HG03571 (cell line): ENCODE data around the gene HOXC4.

ENCODE experiments used
- ATAC-seq: cut with Tn5 transposase; IDR thresholded peaks from one replicate; pipeline ENCODE4 v1.9.1; 2021; ENCODE audit not compliant: unreplicated experiment

HOXC4 gene

DNA sequence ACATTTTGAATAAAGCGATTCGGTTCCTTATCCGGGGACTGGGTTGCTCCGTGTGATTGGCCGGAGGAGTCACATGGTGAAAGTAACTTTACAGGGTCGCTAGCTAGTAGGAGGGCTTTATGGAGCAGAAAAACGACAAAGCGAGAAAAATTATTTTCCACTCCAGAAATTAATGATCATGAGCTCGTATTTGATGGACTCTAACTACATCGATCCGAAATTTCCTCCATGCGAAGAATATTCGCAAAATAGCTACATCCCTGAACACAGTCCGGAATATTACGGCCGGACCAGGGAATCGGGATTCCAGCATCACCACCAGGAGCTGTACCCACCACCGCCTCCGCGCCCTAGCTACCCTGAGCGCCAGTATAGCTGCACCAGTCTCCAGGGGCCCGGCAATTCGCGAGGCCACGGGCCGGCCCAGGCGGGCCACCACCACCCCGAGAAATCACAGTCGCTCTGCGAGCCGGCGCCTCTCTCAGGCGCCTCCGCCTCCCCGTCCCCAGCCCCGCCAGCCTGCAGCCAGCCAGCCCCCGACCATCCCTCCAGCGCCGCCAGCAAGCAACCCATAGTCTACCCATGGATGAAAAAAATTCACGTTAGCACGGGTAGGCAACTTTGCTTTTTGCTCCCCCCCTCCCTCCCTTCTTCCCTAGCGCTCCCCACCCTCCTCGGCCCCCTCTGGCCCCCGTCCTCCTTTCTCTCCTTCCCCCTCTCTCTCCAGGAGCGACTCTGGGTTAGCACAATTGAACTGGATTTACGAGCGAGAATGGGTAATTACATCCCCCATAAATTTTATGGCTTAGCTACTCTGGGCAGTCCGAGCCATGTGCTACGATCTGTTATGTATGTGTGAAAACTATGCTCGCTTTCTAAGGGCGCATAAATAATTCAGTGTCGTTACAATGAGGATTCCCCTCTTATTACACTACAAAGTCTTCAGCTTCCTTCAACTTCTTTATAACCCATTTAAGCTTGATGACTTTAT lies at the start of gene HOXC4:
Gene HOXC4 (plus strand): TSS at position 85 of the 991 bp plus-strand sequence. CDS start 88 bp downstream, at position 173.
- no peak for ATAC-seq

DNA sequence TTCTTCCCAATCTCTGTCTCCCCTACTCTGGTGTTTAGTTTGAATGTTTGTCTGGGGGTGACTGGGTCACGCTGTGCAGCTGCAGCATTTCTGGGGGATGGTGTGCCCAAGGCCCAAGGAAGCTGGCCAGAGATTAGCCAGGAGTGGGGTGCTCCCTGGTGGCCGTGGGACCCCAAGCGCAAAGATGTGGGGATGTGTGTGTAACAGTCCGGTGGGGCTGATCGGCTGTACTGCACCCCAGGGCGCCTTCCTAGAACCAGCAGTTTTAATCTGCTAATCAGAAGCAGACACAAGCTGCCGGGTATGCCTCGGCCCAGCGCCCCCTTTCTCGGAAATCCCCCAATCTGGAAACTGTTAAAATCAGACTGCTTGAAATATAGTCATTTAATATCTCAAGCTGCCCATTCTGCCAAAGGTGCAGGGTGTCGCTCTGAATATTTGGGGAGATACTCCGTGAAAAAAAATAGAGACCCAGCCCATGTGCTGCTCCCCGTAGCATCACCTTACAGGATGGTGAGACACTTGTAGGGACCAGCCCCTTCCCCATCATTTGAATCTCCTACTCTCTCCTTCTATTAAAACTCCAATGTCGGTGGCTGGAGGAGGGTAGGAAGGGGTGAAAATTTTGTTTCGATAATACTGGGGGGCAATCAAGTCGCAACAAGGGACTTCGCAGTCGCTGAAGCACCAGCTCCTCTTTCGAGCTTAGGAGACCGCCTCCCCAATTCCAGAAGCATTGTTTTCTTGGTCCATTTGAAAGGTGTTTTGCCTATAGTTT lies 49.4 kb upstream of the HOXC4 start:
- no peak for ATAC-seq

DNA sequence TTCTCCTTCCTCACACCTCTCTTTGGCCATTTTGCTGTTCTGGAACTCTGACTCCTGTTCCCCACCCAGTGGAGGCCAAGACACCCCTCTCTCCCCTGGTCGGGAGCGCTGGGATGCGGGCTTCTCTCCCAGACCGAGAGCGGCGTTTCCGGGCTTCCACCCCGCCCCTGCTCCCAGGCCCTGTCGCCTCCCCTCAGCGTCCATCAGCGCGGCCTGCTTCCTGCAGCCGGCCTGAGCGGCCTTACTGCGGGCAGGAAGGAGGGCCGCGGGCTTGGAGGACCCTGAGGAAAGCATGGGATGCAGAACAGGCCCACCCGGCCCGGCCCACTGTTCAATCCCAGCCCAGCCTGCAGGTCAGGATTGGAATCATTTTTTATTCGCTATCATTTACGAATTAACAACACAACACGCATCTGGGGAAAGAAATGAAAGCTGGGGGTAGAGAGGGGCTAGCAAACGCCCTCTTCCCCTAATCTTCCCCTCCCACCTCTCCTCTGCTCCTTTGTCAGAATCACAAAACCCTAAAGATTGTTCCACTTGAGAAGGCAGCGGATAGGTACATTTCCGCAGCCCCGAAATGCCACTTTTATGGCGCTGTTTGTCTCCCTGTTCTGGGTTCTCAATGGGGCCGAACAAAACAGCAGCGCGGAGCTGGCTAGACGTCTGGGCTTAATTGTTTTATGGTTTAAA lies 48.6 kb upstream of the HOXC4 start:
- no peak for ATAC-seq

DNA sequence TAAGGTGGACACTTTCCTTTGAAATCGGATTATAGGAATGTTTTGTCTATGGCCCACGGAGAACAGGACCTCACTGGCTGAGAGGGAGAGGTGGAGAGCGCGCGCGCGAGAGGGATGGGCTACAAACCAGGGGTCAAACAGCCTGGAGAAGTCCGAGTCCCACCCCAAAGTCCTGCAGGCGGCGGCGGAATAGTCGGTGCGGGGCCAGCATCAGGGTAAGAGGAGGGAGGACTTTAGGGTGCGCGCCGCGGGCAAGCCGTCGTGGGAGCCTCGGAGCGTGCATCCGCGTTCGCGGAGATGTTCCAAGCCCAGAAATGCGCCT lies 48.1 kb upstream of the HOXC4 start:
- ATAC-seq, result no peak

DNA sequence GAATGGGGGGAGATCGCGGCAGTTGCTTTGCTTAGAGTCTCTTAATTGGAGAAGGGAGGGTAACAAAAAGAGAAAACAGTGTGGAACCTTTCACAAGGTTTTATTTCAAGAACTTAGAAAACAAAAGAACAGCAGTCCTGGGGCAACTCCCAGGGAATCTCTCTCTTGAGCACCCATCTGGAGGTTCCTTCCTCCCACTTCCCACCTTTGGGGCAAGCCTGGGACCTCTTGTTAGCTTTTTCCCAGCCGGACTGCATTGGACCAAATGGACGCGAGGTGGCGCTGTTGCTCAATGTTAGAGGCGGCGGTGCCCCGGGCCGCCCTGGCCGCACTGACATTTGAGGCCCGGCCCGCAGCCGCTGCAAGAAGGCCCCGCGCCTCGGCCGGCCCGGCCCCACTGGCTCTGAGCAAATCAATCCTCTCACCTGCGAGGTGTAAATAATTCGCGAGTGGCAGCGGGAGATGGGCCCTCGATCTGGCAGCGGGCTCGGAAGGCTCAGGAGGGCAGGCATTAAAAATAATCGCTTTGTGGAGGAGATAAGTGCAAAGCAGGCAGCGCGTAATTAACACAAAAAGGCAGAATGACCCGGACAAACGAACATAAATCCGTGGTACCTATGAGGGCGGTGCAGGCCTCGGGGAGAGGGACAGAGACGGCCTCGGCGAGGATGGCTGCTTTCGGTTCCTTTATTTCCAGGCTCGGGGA lies 47.6 kb upstream of the HOXC4 start:
- no peak for ATAC-seq

DNA sequence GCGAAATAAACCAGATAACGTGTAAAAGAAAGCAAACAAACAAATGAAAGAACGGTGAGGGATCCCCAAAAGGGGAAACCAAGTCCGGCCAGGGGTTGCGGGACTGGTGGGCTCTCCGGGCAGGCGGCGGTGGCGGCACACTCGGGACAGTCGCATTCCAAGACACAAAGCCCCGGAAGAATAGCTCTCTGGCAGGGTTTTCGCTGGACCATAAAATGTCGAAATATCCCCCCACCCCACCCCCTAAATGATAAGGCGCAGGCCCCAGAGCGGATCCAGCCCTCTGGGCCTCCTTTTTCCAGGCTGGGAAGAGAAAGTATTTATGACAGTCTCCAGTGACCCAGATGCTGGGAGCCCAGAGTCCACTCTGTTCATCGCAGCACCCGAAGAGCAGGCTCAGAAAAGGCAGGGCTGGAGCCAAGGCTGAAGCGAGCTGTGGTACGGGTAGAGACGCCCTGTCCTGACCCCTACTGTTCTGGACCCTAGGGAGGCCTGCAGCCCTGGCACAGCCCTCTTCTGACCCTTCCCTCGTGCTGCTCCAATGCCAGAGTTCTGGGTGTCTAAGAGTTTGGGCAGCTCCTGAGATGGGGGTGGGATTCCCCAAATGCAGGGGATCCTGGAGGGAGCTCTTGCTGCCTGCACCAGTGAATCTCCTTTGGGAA lies 46.9 kb upstream of the HOXC4 start:
- no peak for ATAC-seq

DNA sequence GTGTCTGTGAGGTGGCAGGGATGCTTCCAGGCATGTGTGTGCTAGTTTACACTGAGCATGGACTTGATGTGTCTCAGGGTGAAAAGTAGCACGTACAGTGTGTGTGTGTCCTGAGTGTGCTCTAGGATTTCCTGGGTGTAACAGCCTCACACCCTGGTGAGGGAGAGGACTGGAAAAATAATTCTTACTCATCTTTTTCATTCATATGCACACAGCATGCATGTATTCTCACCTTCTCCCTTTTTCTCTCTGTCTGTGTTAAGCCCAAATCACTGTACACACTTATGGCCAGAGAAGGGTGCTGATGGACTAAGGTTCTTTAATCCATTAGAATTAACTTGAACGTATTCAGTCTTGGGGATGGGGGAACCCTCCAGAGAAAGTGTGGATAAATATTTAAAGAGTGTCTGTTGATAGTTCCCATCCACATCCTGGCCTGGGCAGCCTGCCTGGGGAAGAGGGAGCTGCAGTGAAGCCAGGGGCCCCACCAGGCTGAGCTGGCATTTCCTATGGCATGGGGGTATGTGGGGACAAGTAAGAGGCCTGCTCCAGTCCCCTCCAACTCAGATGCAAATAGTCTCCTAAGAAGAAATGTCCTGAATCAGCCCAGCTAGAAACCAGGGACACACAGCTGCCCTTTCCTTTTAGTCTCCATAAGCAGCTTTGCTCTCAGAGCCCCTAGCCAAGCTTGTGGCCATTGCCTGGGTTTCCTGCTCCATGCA lies 45.9 kb upstream of the HOXC4 start:
- ATAC-seq, result no peak

DNA sequence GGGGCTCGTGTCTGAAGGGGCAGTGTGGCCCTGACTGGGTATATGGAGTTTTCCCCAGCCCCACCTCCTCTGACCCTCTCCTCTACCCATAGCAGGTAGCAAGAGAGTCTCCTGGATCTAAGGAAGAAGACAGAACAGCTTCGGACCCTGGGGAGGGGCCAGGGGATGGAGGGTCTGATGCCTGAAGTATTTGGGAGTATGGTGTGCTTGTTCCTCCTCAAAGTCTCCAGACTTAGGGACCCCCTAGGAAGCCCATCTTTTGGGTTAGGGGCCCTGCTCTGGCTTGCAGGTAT lies 45.4 kb upstream of the HOXC4 start:
- ATAC-seq, result no peak

DNA sequence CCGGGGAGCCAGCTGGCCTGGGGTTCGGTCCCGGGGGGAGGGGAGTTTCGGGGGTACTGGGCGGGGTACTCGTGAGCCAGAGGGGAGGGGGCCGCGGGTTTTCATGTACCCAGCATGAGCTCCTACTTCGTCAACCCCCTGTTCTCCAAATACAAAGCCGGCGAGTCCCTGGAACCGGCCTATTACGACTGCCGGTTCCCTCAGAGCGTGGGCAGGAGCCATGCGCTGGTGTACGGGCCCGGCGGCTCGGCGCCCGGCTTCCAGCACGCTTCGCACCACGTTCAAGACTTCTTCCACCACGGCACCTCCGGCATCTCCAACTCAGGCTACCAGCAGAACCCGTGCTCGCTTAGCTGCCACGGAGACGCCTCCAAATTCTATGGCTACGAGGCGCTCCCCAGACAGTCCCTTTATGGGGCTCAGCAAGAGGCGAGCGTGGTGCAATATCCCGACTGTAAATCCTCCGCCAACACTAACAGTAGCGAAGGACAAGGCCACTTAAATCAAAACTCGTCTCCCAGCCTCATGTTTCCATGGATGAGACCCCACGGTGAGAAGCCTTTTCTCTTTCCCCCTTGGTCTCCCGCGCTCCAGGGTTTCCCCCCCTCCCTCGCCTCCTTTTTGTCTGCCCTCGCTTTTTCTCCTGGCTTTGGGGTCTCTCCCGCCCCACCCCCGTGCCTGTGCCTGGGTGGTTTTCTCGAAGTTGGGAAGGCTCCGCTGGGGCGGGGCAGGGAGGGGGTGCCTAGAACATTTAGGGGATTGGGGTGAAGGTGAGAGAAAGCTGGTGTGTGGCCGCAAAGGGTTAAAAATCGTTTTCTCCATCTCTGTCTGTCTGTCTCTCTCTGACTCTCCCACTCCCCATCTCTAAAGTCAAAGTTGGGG lies 44.2 kb upstream of the HOXC4 start:
- ATAC-seq, result no peak

DNA sequence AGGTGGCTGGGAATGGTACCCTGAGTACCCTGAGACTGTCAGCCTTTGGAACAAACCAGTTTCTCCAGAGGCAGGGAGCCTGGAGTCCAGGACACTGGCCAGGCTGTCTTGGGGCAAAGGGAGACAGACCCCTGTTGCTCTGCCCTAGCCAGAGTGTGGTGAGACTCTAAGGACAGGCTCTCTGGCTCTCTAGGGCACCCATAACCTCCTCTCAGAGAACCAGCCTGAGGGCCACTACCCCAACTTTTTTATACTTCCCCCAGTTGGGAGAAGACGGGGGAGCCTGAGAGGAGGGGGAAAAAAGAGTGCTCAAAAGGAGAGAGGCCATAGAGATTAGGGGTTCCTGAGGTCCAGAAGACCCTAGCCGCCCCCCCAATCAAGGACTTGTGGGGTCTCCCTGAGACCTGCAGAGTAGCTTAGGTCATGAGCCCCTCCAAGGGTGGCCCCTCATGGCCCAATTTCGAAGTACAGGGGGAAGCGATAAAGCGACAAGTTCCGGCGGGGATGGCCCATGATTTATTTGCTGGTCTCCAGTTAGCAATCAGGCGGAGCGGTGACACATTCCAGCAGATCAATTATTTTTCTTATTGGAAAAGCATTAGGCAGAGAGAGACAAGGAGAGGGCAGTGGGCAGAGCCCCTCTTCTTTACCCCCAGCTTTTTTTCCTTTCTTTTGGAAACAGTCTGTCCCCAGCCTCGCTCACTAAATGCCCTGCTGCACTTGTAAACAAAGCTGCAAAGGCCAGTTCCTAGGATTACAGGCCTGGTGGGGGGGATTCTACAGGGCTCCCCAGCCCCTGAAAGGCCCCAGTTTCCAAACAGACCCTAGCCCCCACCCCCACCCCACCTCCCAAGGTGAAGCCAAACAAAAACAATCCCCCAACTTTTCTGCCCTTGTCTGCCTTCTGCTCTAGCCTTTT lies 43.3 kb upstream of the HOXC4 start:
- ATAC-seq, result no peak

DNA sequence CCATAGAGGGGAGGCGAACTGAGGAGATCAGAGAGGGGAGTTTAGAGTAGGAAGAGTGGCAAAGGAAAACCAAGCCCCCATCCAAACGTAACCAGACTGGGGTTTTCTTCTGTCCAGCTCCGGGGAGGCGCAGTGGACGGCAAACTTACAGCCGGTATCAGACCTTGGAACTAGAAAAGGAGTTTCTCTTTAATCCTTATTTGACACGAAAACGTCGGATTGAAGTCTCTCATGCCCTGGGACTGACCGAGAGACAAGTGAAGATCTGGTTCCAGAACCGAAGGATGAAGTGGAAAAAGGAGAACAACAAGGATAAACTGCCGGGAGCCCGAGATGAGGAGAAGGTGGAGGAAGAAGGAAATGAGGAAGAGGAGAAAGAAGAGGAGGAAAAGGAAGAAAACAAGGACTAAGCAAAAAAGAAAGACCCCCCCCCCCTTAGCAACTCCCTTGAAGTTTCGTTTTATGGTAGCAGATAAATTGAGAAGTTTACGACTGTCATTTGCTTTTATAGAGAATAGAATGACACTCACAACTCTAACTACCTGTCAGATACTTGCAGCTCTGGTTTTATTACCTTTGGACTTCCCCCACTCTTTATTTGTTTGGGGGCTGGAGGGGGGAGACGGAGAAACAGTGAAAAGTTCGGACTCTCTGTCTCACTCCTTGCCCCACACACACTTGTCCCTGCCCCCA lies 42.5 kb upstream of the HOXC4 start:
- no peak for ATAC-seq

DNA sequence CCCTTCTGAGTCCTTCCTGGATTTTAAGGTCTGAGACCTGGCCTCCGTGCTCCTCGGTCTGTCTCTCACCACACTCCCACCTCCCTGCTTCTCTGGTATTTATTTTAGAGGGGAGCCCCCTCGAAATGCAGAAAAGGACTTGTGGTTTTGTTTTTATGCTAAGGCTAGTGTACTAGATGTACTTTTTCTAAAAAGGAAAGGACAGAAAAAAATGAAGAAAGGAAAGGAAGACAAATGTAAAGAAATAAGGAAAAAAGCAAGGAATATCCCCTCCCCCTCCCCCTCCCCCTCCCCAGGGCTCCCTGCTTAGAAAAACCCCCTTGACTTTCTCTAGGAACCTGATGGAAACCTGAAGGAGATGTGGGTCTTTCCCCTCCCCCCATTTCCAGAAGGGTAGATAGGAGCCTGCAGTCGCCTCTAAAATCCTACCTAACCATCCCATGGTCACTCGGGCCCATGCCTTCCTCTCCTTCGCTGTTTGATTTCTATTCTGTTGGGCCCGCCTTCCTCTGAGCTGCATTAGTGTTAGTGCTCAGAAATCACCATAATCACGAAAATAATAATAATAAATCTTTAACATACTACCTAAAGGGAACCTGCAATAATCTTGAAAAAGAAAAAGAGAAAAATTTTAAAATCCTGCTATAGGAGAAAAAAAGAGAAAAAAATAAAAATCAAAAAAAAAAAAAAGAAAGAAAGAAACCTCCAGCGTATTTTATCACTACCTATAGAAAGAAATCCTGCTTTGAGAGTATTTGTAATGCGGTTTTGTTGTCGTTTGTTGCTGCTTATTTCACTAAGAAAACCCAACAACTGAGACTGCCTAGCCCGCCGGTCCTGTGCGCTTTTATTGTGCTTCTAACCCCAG lies 41.7 kb upstream of the HOXC4 start:
- ATAC-seq, result no peak

DNA sequence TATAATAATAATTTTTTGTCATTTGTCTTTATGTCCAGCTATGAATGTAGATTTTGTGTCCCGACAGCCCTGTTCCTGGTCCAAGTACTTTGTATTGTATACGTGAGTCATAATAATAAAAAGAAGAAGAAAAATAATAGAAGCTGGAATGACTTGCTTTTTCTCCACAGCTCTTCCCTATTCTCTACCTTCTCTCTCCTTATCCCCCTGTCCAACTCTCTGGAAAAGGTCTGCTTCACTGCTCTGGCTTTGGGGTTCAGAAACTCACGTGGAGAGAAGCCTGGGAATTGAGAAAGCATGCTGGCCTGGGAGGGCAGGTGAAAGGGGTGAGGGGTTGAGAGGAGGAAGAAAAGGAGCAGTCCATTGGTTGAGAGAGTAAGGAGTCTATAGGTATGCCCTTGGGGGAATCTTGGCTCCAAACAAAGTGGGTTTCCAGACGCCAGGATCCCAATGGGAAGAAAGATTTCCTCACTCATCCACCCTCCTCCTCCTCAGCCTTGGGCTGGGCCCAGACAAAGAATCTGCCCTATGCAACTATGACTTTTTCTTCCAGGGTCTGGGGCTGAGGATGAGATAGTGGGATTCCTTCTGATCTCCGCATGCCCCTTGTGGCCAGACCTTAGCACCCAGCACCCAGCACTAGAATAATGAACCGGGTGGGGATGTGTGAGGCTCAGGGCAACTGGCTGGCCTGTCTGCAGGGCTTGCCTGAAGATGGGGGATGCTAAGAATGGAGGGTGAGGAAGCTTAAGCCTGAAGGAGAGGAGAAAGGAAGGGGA lies 40.8 kb upstream of the HOXC4 start:
- ATAC-seq, result no peak

DNA sequence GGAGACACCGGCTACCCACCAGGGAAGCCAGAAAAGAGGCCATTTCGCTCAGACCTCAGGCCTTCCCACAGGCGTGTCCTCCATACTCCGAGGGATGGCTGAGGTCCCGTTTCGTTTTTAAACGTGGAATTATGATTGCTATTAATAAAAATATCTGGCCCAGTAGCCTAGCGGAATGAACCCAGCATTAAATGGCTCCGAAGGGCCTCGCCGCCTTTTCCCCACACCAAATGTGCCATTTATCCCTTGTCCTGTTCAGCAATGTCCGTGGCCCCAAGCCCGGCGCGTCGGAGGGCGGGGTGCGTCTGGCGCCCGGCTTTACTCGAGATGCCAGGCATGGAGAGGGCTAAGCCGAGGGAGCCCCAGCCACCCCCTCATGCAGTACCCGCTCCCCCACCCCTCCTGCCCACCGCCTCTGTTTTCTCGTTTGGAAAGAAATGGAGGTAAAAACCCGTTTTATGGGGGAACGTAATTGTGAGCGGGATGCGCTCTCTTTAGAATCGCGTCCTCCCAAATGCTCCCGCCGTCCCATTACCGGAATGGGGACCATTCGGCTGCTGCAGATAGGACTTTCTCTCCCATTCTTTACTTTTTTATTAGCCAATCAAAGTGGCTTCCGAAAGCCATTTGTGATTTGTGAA lies 39.1 kb upstream of the HOXC4 start:
- no peak for ATAC-seq
